Nephron progenitor cell (in vitro differentiated cells): ENCODE results near the gene PTX4.
A peak's percentile ranks its signal among the peaks of the same experiment; 100 is the strongest.

ENCODE experiments used
- DNase-seq: peaks from one replicate; pipeline ENCODE4 v3.0.0; 2021
- H3K27ac Mint-ChIP-seq: 2 replicates; pipeline ENCODE4 v1.8.0; 2021; ENCODE audit warnings: mild to moderate bottlenecking, moderate library complexity, mixed read lengths
- H3K27me3 Mint-ChIP-seq: 2 replicates; pipeline ENCODE4 v1.8.0; 2021; ENCODE audit warnings: mild to moderate bottlenecking, low read depth, mixed read lengths; ENCODE audit not compliant: poor library complexity
- H3K36me3 Mint-ChIP-seq: 2 replicates; pipeline ENCODE4 v1.8.0; 2021; ENCODE audit warnings: low read depth, mixed read lengths
- H3K4me1 Mint-ChIP-seq: 2 replicates; pipeline ENCODE4 v1.8.0; 2021; ENCODE audit warnings: mixed read lengths
- H3K4me3 Mint-ChIP-seq: 2 replicates; pipeline ENCODE4 v1.8.0; 2021; ENCODE audit warnings: mild to moderate bottlenecking, moderate library complexity, mixed read lengths
- H3K9me3 Mint-ChIP-seq: 2 replicates; pipeline ENCODE4 v1.8.0; 2021; ENCODE audit warnings: mild to moderate bottlenecking, moderate library complexity, mixed read lengths
- TF ChIP-seq, protein P1 (sequence below): fragments of 200-600 bp; sonication (generic); IDR thresholded peaks from 2 replicates; pipeline ENCODE4 v1.5.0; 2021; ENCODE audit warnings: antibody characterized with exemption

PTX4 gene

DNA sequence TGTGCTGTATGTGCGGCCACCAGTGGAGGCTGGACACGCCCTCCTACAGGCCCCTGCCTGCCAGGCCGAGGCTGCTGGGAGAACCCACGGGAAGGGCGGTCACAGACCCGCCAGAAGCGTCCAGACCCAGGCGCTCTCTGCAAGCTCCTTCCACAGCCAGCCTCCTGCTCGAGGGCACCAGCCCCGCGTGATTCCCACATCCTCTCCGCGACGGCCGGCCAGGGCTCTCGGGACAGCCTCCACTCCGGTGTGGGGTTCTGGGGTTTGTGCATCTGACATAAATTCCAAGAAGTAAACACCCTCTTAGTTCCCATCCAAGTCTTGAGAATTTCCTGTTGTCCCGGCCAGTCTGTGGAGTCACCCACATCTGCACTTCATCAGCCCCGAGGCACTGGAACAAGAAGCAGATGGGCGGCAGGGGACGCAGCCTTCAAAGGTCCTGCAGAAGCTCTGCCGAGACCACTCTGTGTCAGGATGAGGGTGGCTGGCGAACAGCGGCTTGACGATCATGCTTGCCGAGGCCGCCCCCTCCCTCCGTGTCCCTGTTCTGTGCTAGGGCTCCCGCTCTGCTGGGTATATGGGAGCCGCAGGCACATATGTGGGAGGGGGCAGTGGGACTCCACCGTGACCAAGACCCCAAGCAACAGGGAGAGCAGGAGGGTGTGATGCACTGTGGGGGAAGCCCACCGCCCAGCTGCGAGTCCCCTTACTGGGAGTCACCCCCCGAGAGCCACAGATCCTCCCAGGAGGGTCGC is 42.3 kb upstream of the PTX4 start:
- Mint-ChIP-seq H3K9me3 (no peaks in the 10 kb centered on the region), H3K27me3 (peaks cover 9% of the 10 kb centered on the region), H3K4me3 (no peak overlapping the region), H3K4me1 (peaks cover 21% of the 10 kb centered on the region), H3K36me3 (no peaks in the 10 kb centered on the region), H3K27ac (peak overlapping the region; percentile 71)
- TF ChIP-seq, protein P1, sequence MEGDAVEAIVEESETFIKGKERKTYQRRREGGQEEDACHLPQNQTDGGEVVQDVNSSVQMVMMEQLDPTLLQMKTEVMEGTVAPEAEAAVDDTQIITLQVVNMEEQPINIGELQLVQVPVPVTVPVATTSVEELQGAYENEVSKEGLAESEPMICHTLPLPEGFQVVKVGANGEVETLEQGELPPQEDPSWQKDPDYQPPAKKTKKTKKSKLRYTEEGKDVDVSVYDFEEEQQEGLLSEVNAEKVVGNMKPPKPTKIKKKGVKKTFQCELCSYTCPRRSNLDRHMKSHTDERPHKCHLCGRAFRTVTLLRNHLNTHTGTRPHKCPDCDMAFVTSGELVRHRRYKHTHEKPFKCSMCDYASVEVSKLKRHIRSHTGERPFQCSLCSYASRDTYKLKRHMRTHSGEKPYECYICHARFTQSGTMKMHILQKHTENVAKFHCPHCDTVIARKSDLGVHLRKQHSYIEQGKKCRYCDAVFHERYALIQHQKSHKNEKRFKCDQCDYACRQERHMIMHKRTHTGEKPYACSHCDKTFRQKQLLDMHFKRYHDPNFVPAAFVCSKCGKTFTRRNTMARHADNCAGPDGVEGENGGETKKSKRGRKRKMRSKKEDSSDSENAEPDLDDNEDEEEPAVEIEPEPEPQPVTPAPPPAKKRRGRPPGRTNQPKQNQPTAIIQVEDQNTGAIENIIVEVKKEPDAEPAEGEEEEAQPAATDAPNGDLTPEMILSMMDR, result no peak
- no peak for DNase-seq

DNA sequence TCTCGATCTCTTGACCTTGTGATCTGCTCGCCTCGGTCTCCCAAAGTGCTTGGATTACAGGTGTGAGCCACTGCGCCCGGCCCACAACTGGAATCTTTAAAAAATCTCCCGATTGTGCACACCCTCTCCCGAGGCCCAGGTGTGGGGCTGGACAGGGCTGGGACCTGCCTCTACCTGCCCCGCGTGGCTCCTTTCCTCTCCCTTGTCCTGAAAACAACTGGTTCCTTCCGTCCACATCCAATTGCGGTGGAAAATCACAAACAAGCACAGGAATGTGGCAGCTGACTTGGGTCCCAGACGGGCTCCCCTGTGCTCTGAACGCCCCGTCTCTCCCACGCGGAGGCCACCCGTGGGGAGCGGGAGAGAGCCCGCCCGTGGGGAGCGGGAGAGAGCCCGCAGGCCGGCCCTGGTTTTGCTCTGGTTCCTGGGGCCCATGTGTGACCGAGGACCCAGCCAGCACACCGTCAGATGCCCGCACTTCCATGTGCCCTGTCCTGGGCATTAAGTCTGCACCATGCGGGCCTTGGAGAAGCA is 41.7 kb upstream of the PTX4 start:
- Mint-ChIP-seq H3K9me3 (no peaks in the 10 kb centered on the region), H3K27ac (peak overlapping the region; percentile 45), H3K4me3 (no peak overlapping the region)

DNA sequence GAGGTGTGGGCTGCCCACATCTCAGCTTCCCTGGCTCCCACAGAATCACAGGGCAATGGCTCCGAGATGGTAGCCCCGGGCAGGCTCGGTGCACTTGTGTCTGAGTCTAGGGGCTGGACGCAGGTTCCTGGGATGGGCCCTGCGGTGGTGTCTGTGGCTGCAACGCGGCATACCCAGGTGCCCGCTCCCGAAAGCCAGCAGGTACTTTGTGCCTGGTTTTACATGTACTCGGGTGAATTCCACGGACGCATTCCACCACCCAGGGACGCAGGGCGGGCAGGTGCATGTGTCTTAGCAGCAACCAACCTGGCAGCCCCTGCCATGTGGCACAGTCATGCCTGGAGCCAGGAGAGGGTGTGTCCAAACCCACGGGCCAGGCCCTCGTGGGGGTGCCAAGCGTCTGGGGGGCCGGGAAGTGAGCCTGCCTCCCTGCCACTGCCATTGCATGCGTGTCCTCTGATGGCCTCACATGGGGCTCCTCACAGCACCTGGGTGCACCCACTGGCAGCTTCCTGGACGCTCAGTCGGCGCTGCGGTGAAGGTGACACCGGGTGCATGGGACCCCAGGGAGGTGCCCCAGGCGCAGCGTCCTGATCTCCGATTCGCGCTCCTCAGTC is 40.3 kb upstream of the PTX4 start:
- TF ChIP-seq, protein P1, result no peak
- peaks cover 1% of the 10 kb centered on the region for H3K36me3 Mint-ChIP-seq
- no peak overlapping the region for H3K4me3 Mint-ChIP-seq
- peaks cover 9% of the 10 kb centered on the region for H3K27me3 Mint-ChIP-seq
- peaks cover 9% of the 10 kb centered on the region for H3K4me1 Mint-ChIP-seq
- H3K27ac Mint-ChIP-seq, result peak overlapping the region; percentile 80
- DNase-seq, result no peak
- H3K9me3 Mint-ChIP-seq, result no peaks in the 10 kb centered on the region

More for the DNA sequence above, 41.7 kb upstream of the PTX4 start:
- peaks cover 19% of the 10 kb centered on the region for H3K4me1 Mint-ChIP-seq
- peaks cover 9% of the 10 kb centered on the region for H3K27me3 Mint-ChIP-seq
- TF ChIP-seq, protein P1, result no peak
- no peak for DNase-seq
- no peaks in the 10 kb centered on the region for H3K36me3 Mint-ChIP-seq

DNA sequence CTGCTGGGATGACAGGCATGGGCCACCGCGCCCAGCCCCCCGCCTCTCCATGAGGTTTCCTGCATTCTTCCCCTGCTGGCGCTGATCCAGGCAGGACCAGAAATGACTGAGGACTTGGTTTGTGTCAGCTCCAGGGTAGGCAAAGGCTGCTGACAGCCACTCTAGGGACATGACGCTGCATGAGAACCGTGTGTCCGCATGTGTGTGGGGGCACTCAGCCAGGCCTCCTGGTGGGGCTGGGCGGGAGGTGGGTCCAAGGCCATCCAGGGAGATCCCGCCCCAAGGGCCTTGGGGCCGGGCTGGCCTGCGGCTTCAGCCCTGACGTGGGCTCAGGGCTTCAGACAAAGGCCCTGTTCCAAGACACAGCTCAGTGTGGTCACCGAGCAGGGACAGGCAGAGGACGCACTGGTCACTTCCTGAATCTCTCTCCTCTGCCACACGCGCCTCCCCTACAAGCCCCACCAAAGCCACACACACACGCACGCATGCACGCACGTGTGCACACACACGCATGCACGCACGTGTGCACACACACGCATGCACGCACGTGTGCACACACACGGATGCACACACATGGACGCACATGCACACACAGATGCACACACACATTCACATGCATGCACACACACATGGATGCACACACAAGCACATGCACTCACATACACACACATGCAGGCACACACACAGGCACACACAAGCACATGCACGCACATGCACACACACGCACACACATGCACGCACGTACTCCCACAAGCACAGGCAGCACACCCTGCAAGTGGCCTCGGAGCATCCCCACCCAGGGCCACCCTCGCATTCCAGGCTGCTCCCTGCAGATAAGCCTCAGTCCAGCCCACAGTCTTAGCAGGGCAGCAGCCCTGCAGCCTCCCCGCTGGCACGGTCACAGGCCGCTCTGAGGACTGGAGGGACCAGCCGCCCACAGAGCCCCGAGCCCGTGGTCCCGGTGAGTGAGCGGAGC is 39.4 kb upstream of the PTX4 start:
- Mint-ChIP-seq H3K36me3 (peaks cover 8% of the 10 kb centered on the region), H3K27me3 (peaks cover 9% of the 10 kb centered on the region), H3K9me3 (no peaks in the 10 kb centered on the region), H3K4me1 (peaks cover 9% of the 10 kb centered on the region), H3K27ac (peak overlapping the region; percentile 87), H3K4me3 (no peak overlapping the region)
- TF ChIP-seq, protein P1, result no peak
- DNase-seq, result no peak

DNA sequence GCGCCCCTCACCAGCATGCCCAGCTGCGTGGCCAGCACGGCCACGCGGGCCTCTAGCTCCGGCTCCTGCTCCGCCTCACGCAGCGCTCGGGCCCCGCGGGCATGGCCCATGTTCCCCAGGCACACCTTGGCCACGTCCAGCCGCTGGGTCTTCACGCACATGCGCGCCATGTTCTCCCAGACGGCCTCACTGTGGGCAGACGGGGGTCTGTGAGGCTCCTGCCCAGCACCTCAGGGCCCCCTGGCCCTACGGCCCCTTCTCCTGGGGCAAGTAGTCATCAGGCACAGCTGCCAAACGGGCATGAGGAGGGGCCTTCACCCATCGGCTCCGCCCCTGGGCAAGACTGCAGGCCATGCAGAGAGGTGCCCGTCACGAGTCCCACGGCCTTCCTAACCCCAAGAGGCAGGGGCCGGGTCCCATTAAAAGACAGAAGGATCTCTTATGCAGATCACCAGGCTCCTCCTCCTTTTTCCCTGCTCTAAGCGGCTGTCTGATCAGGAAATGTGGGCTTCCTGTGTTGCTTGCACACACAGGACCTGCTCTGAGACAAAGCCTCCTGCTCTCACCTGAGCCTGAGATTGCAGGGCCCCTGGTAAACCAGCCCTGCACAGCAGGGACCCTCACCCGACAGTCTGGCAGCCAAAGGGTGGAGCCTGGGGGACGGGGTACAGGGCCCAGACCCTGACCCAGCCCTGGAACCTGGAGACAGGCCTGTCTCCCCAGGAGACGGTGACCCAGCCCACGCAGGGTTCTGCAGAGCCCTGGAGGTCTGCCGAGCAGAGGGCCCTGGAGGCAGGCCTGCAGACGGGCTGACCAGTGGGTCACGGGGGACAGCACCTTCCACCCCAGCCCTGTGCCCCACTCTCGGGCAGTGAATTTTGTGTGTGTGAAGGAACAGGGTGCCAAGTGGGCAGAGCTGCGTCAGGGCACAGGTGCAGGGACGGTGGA is 38.1 kb upstream of the PTX4 start:
- Mint-ChIP-seq H3K36me3 (peaks cover 13% of the 10 kb centered on the region), H3K27ac (no peak overlapping the region), H3K9me3 (no peaks in the 10 kb centered on the region), H3K27me3 (peaks cover 9% of the 10 kb centered on the region), H3K4me1 (peaks cover 9% of the 10 kb centered on the region), H3K4me3 (no peak overlapping the region)
- DNase-seq, result no peak
- TF ChIP-seq, protein P1, result no peak
